Renal cortex interstitium (tissue), 15 donors: Measurements from ENCODE around the gene PEAK3. TPM values are rescaled to one million over a fixed set of nuclear protein-coding genes. Genes with fewer than 3 reads are reported as not detected.

Source experiments
- DNase-seq, 11 donors: peaks; one replicate each; pipeline ENCODE4 v3.0.0-alpha.2; 2013; ENCODE audit warnings: low read depth in 9 of 11, low spot score in 4 of 11; ENCODE audit errors: extremely low read depth in 1 of 11
- long read RNA-seq, 16 experiments: transcript quantifications; one replicate each; lab custom pipeline, GENCODE V29; 2026
- polyA plus RNA-seq, 3 donors: library from polyadenylated mRNA; unstranded; fragments of 120-200 nt; gene quantifications; one replicate each; pipeline ENCODE4 v1.2.1, GENCODE V29; 2013; ENCODE audit not compliant: insufficient read length in 3 of 3

Gene PEAK3
- under 1 TPM; 0.09 to 0.17 (median 0.12) TPM for polyA plus RNA-seq
- long read RNA-seq, donor 1, partial matches to known transcripts = 22 of 28 reads
- long read RNA-seq, donor 1, other reads (novel, unspliced or antisense) = 6 of 28 reads
- long read RNA-seq, donor 2 = 0 reads
- long read RNA-seq, donor 3 = 0 reads
- long read RNA-seq, donor 4 = 0 reads
- long read RNA-seq, donor 5 = 0 reads
- long read RNA-seq, donor 6 = 0 reads
- long read RNA-seq, donor 7 = 0 reads
- long read RNA-seq, donor 8 = 0 reads
- long read RNA-seq, donor 9 = 0 reads
- long read RNA-seq, donor 10 = 0 reads
- long read RNA-seq, donor 11 = 0 reads
- long read RNA-seq, donor 12 = 0 reads
- long read RNA-seq, donor 13 = 0 reads
- long read RNA-seq, donor 14 = 0 reads
- long read RNA-seq, donor 15 = 0 reads
- long read RNA-seq, donor 16 = 0 reads

- peak in 1 of 11 donors; percentile 61 for DNase-seq
These were observed at the start of gene PEAK3 for GRCh38 chr19:2282062-2282861. PEAK3 (minus strand) TSS chr19:2282175; CDS start chr19:2280931, 1,244 bp downstream.

DNA sequence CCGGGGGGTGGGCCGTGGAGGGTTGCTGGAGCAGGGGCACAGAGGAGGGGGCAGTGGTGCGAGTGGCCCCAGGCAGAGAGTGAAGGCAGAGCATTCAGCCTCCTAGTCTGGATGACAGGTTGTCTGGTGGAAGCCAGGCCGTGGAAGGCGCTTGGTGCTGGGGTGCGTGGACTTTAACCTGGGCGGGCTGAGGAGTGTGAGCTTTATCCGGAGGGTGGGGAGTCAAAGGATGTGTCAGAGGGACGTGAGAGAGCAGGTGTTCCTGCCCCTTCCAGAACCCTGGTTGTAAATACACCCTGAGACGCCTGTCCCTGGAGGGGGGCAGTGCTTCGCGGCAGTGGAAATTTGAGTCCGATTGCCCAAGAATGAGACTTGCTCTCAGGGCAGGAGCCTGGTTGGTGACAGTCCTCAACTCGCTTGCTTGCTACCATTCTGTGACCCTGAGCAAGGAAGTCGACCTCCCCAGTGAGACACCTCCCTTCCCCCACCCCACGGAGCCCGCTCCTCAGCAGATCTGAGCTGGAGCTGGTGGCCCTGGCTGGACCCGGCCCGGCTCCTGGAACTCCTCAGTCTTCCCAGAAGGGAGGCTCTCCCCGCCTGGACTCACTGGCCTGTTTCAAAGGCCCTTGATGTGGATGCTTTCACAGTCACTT lies 48.8 kb upstream of the PEAK3 start:
- no peak for DNase-seq

DNA sequence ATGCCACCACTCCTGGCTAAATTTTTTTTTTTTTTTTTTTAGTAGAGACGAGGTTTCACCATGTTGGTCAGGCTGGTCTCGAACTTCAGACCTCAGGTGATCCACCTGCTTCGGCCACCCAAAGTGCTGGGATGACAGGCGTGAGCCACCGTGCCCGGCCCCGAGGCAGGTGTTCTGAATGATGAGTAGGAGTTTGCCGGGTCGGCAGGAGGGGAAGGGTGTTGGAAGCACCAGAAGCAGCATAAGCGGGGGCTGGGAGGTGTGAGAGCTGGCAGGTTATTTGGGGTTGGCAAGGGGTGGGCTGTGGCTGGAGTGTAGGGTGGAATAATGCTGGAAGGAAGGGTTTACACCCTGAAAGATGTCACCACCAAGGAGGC lies 48.3 kb upstream of the PEAK3 start:
- no peak for DNase-seq

- no peak for DNase-seq
These were observed 47.5 kb upstream of the PEAK3 start for GRCh38 chr19:2329501-2329916.

- DNase-seq = no peak
These were observed 47.1 kb upstream of the PEAK3 start for GRCh38 chr19:2329149-2329478.

DNA sequence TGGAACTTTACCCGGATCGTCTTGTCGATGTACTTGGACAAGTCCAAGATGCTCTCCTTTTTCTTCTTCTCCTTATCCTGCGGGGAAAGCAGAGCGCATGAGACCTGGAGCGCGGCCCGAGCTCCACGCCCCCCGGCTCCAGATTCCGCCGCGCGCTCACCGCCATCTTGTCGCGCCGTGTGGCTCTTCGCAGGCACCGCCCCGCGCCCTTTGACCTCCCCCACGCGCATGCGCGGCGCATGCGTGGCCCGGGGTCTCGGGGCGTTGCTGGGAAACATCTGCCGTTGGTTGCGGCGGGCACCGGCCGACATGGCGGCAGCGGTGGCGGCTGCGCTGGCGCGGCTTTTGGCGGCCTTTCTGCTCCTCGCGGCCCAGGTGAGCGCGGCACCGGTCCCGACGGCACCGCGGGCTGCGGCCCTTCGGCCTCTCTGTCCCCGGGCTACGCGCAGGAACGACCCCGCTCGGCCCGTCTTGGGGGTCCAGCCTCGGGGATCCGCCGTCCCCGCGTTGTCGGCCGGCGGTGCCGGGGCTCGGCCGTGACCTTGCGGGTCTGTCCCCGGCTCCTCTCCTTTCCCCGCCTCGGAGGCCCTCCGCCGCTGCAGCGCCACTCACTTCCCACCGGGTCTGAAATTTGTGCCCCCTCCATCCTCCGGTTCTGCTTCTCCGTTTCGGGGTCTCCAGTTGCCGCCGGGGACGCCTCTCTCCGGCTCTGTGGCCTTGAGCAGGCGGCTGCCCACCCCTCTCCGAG lies 46.6 kb upstream of the PEAK3 start, which contains the start of the genes LSM7 and SPPL2B:
TSS of gene LSM7 (minus strand) at position 186 of the 748 bp plus-strand sequence. CDS start at position 166, 20 bp downstream.
TSS of gene SPPL2B (plus strand) at position 284 of the 748 bp plus-strand sequence. CDS start at position 310, 26 bp downstream.
- peak; percentile 73 to 91 (median 86) for DNase-seq

GRCh38 chr19:2327773-2328400 lies 45.9 kb upstream of the PEAK3 start:
- no peak for DNase-seq

- DNase-seq = no peak
These were observed 44.9 kb upstream of the PEAK3 start for GRCh38 chr19:2326699-2327360.

GRCh38 chr19:2325281-2326046 lies 43.5 kb upstream of the PEAK3 start:
- DNase-seq = no peak

DNA sequence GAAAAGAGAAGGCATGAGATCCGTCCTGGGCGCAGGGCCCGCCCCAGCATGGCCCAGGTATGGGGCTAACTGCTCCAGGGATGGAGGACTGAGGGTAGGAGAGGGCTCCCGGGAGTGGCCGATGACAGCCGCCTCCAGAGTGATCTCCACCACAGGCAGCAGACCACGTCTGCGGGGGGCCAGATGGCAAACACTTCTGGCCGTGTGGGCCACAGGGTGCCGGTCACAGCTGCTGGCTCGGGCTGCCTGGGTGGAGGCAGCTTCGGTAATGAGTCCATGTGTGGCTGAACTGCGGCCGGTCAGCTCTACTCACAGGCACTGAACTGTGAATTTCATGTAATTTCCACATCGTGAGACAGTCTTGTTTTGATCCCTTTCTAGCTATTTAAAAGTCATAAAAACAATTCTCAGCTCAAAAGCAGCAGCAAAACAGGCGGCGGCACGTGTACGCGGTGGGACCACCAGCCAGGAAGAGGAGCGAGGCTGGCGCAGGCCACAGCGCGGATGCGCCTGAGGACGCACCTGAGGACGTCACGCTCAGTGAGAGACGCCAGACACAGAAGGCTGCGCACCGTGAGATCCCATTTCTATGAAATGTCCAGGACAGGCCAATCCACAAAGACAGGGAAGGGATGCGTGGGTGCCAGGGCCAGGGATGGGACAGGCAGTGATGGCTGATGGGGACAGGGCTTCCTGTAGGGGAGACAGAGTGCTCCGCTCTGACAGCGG lies 42.4 kb upstream of the PEAK3 start:
- DNase-seq = no peak

DNA sequence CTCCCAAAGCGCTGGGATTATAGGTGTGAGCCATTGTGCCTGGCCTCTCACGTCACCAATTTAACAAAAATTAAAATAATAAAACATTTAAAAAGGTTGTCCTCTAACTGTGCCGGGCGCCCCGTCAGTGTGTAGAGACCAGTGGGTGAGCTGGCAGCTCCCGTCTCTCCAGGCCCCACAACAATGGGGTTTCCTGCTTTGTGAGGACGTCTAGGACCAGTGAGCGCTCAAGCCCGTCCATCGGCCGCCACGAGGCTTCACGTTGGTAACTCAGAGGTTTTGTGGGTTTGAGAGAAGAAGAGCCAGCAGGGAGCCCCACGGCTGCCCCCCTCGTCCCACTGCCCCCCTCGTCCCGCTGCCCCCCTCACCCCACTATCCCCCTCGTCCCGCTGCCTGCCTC lies 41.7 kb upstream of the PEAK3 start:
- DNase-seq = no peak

DNA sequence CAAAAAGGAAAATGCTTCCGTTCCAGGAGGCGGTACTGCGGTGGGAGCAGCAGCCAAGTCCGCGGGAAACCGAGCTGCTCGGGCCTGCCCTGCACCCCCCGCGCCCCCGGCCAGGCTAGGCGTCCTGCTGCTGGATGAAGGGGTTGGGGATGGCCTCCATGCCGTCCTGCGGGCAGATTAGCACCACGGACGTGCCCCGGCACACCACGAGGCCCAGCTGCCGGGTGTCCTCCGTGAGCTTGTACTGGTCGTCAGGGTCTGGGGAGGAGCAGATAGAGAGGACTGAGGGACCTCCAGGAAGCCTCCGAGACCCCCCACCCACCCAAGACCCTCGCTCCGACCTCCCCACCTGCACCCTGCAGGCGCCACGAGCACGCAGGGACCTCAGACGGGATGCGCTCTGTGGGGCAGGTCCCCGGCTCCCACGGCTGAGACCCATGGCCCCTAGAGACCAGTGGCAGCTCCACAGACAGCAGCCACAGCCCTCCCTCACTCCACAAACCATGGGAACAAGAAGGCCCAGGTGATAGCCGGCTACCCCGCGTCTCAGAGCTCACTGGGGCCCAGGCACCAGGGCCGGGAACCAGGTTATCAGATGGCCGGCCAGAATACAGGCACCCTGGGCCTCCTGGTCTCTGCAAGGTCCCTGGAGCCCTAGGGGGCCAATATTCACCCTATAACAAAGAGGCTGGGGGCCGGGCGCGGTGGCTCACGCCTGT lies 39.7 kb upstream of the PEAK3 start:
- DNase-seq = no peak

- no peak for DNase-seq
These were observed 39.0 kb upstream of the PEAK3 start for GRCh38 chr19:2320939-2321338.

DNA sequence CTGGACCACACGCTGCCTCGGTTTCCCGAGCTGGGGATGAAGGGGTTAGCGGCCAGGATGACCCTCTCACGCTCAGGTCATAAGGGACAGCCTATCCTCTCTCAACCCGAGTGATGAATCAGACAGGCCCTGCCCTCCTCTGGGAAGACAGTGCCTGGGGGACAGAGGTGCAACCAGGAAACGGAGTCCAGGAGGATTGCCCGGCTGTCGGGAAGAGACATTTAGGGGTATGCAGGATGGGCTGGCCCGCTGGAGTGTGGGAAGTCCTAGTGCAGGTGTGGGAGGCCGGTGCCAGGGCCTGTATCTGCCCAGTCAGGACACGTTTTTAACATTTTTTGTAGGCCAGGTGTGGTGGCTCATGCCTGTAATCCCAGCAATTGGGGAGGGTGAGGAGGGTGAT lies 38.1 kb upstream of the PEAK3 start:
- DNase-seq = no peak

DNA sequence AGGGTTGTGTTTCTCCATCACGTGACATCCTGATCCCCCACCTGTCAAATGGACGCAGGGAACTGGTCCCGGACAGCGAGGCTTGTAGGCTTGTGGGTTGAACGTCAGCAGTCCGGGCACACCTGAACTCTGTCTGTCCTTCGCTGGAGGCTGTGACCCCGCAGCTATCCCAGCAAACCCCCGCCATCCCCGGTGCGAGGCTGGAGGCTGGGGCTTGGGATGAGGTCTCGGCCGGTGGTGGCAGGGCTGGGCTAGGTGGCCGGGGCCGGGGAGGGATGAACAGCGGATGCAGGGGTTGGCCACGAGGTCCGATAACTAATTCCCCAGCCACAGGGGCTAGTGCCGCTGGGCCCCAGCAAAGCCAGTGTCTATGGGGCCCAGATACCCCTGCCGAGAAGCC lies 37.6 kb upstream of the PEAK3 start:
- DNase-seq = no peak

DNA sequence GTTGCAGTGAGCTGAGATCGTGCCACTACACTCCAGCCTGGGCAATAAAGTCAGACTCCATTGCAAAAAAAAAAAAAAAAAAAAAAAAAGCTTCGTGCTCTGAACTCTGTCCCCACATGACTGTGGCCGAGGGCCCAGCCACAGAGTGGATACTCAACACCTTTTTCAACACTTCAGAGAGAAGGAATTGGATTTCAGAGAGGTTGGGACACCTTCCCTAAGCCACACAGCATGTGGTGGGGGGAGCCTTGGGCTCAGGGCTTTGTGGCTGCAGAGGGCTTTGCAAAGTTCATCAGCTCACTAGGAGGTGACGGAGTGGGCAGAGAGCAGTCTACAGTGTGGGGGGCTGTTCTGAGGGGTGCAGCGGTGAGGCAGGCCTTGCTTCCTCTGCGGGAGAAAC lies 36.9 kb upstream of the PEAK3 start:
- DNase-seq = no peak
